Tongue (tissue), 2 donors: ENCODE data around the gene NPFF. TPM values are rescaled to one million over a fixed set of nuclear protein-coding genes. Genes with fewer than 3 reads are reported as not detected.
"Not testable (repeated sequence)": the region's sequence is repeated elsewhere in the genome, so short reads cannot be mapped to it uniquely, and the experiment has no call there.

ENCODE experiments used
- DNase-seq: peaks from one replicate; pipeline ENCODE4 v3.0.0-alpha.2; 2015
- total RNA-seq: library from RNA; depleted of rRNA; stranded (reverse); fragments of >200 nt; gene quantifications from one replicate; pipeline ENCODE4 v1.2.3, GENCODE V29; 2014

Gene NPFF
- total RNA-seq, 1 donor from 2014 or later: not detected

DNA sequence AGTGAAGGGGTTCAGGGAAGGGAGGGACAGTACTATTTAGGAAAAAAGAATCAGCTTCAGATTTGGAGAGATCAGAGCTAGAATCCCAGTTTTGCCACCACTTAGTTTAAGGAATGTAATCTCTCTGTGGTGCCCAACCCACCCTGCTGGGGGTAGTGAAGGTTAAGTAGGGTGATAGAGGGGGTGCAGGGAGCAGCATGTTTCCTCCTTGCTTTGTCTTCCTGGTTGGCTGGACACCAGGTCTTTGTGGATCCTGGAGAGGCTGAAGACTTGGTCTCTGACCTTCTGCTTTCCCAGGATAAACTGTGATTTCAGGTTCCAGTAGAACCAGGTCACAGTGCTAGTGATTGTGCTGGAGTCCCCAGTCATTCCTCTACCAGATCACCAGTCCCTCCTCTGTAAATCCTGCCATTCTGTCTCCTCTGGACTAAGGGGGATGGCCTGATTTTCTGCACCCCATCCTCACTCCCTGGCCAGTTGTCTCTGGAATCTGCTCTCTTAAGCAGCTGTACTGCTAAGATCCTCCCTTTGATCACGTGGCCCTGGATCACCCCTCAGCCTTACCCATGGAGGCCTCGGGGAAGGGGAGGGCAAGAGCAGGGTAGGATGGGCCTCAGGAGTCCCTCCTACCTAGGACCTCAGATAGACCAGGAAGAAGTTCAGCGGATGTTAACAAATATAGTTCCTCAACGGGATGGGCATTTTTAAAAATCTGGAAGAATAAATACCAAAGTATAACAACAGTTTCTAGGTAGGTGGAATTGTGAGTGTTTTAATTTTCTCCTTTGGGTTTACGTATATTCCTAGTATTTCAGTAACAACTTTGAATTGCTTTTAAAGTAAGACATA lies 11.2 kb downstream of the NPFF start:
- peak; percentile 88 for DNase-seq

DNA sequence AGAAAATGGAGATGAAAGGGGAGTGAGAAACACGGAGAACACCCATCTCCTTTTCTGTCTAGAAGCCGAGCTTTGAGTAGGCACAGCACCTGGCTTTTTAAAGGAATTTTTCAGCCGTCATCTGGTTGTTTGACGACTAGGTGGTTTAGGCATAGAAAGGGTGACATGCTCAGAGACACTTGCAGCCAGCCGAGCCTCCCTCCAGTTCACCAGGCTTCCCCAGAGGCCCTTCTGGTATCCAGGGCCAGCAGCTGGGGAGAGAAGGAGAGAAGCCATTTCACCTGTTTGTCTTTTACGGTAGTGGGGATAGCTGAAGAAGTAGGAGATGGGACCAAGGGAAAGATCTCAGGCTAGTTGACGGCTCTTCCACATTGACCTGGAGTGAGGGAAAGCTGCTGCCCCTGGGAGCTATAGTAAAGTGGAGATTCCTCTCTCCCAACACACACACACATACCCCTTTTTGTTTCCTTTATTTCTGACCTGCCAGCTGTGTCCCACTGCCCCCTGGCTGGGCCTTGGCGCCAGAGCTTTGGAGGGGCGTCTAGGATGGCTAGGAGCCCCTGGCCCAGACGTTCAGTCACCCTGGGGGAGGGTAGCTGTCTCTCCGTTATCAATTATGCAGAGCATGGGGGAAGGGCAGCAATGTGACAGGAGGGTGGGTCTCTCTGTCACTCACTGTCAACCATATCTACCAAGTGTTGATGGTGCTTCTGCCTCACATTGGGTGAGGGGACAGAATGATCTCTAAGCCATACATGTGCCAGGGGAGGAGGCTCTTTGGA lies 13.5 kb downstream of the NPFF start:
- DNase-seq: peak; percentile 38

DNA sequence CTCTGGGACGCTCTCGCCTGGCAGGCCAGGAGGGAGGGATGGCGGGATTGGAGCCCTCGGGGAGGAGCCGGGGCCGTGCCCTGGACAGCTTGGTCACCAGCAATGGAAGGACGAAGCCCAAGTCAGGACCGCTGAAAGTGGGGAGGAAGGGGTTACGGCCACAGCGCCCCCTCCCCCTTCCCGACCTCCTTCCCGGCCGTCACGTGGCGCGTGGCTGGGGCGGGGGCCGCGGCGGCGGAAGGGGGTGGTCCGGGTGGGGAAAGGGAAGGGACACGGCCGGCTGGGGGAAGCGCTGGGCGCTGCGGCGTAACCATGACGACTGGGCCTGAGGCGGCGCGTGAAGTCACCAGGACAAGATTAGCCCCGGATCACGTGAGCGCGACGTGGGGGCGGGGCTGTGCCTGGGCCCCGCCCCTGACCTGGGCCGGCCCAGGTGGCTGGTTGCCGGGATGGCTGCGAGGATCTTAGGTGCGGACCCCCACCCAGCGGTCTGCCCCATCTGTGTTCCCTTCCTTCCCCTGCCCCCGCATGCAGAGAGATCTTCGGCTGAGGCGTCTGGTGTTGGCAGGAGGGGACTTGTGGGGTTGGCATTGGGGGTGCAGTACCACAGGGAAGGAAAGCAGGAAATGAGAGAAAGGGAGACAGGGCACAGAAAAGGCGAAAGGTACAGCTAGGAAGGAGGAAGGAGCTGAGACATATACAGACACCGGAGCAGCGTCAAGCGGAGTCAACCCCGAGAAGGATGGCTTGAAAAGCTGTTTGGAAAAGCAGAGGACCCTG lies 14.3 kb downstream of the NPFF start:
- DNase-seq: peak; percentile 98

DNA sequence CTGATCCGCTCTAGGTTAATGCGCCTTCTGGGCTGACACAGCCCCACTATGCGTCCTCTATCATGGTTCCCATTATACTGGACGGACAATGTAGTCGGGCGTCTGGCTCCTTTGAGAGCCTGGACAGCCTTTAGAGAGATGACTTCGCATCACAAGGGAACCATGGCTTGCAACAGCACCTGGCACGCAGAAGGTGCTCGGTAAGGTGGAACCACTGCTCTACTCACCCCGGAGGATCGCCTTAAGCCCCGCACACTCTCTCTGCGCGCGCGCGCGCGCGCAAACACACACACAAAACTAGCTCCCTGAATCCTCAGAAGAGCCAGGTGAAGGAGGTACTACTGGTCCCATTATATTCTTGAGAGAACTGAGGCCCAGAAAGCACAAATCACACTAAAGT lies 15.1 kb downstream of the NPFF start:
- DNase-seq: peak; percentile 35

DNA sequence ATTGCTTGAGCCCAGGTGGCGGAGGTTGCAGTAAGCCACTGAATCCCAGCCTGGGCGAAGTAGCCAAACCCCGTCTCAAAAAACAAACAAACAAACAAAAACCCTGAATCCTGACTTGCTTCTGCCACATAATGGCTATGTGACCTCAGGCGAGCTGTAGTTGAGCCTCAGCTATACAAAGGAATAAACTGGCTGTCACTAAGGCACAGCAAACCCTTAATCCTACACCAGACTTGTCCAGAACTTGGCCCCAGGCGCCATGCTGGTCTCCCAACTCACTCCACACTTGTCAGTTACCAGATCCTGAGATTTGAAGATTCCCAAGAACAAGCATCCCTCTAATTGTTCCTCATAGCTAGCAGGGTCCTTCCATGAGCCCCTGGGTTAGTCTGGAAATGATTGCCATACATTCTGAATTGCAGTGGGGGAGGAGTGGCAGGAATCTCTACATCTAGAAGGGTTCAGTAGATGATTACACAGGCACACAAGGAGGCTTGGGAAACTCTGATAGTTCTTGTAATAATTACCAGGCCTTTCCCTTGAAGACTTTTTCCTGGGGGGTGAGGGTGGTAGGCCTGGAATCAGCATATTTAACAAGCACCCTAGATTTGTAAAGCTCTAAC lies 17.9 kb downstream of the NPFF start:
- no peak for DNase-seq

DNA sequence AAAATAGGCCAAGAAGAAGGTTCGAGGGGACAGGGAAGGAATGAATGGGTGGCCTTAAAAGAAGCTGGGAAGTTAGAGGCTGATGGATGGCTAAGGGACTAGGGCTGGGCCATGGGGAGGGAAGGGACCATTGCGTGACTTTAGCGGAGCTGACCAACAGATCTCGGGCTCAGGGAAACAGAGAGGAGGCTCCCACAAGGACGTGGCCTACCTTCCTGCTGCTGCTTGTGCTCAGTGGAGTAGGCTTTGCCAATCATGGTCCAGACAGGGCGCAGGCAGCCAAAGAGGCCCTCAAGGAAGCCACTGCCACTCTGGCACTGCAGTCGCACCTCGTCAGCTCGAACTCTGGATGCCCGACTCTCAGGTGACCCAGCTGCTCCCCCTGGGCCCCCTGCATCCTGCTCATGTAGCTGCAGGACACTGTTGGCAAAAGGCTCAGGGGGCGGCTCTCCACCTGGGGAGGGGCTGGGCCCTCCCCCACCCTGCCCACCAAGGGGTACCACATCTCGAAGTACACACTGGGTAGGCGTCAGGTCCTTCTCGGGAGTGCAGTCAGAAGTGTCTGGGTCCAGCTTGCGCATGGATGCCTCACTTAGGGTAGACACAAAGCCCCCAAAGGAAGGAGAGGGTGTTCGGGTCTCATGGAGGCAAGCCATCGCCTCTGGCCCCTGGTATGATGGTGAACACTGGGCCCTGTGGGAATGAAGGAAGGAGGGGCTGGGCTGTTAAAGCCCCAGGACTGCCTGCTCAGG lies 20.4 kb downstream of the NPFF start:
- no peak for DNase-seq

DNA sequence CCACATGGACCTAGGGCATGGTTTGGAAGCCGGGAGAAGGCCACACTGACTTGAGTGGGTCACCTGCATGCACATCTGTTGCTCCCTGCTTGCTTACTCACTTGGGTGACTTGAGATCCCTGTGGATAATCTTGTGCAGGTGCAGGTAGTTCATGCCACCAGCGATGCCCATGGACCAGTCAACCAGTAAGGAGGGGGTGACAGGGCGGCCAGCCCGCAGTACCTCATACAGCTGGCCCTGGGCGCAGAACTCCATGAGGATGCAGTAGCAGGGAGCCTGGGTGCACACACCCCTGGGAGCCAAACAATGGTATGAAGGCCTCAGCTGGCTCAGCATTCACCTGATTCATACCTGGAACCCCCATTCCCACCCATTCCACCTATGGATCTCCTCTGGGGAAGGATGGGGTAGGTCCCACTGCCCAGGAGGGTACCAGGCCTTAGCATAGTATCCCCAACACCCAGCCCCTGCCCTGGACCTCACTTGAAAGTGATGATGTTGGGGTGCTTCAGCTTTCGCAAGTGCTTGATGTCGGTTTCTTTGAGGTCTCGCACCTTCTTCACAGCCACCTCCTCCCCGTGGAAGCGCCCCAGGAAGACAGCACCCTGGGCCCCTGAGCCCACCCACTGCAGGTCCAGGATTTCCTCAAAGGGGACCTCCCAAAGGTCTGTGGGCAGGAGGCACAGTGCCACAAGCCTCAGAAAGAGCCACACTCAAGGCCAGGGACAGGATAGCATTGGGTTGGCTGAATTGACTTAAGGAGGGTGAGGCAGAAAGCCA lies 21.1 kb downstream of the NPFF start:
- DNase-seq: no peak

DNA sequence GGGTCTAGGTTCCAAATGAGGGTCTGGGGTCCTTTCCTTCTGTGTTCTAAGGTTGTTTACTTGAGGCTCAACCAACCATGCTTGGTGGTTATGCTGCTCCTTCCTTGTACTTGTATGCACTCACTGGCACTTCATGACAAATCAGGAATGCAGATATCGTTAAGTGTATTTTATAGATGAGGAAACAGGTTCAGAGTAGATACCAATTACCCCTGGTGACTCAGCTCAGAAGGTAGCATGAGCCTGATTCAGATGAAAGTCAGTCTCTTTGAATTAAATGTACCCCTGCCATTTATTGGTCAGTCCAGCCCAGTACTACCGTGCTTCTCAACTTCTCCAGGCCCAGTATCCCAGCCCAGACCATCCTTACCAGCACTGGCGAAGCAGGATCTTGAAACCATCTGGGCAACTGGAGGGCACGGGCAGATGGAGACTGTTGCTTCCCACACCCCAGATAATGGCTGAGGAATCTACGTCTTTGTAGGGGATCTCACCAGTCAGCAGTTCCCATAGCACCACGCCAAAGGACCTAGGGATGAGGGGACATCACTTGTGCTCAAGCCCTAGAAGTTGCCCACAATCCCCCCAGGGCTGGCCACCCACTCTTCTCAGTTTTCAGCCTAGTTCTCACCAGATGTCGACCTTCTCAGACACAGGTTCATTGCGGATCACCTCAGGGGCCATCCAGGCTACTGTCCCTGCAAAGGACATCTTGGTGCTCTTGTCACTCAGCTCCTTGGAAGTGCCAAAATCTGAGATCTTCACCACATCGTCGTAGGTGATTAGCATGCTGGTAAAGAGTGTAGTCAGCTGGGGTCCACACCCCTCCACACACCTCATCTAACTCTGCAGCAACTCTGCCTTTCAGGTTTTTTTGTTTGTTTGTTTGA lies 22.4 kb downstream of the NPFF start:
- no peak for DNase-seq

DNA sequence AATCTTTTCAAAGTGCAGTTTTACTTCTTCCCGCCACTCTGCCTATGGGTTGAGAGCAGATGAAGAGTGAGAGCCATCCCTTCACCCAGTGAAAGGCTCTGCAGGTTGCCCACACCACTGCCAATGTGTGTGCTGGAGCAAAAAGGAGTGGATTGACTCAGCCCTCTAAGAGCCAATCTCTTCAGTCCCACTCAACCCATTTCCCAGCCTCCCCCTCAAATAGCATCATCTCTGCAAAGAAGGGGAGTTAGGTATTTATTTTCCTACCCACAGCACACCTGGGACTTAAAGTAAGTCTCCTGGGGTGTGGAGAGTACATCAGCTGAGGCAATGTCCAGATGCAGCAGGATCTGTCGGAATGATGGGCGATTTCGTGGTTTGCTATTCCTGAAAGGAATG lies 23.3 kb downstream of the NPFF start:
- no peak for DNase-seq

DNA sequence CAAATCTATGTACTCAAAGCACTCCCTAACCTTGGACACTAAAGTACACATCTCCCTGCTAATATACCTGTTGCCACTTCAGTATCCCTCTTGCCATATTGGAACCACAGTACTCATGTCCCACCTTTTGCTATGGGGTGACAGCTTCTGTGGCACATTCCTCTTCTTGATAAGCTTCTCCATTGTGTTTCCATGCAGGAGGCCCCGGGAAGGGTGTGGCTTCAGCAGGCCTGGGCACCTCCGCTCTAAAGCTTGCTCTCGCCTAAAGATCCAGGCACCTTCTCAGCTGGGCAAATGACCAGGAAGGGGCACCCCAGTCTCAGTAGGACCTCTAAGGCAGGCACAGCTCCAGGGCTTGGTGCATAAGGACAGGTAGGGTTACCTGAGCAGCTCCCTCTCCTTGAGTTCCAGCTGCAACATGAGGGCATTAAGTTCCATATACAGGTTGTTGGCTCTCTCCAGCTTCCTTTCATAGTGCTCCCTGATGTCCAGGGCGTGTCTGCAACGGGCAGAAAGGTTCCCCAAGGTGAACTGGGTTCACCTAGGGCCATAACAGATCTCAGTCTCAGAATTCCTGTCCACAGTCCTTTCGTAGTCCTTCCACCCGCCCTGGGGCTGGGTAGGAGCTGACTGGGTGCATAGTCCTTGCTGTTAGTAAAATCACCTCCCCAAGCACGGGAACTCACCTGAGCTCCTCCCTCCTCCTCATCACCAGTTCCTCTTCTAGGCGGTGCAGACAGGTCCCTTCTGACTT lies 23.9 kb downstream of the NPFF start:
- no peak for DNase-seq

DNA sequence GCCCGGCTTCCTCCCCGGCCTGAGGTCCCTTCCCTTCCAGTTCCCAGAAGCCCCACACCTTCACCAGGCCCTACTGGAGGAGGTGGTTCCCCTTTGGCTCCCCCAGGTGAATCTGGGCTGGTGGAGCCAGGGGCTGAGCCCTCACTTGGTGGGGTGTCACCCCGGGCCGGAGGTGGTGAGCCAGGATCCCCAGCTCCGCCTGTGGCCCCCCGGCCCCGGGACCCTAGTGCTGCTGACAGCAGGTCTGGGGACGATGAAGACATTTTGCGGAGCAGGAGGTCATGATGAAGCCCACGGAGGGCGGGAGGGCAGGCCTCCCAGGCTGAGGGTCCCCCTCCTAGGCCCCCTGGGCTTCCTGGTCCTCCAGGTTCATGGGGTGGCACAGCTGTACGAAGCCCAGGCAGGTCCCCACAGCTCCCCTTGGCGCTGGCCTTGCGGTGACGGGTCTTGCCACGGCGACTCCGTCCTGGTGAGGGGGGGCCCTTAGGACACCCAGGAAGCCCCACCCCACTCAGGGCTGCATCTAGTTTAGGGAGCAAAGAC lies 24.6 kb downstream of the NPFF start:
- DNase-seq: no peak

DNA sequence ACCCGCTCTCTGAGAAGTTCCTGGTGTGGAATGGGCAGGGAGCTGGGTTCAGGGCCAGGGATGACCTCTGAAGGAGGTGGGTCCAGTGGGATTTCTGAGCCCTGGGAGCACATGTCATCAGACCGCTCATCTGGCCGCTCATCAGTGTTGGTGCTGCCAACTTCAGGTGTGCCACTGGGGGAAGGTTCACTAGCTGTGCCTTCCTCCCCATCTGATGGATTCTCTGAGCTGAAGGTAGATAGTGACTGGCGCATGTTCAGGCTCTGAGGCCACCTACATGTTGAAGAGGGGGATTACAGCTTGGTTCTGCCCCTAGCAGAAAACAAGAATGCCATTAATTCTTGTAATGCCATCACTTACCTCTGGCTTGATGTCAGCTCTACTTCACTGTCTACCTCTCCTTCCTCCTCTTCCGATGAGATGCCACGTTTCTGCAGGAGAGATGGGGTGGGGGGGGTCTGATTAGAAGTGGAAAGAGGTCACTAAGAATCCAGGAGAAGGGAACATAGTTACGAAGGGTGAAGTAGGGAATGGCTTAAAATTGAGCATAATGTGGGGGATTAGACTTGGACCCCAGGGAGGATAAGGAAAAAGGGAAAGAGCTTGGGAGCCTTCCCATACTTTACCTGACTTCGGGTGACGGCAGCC lies 25.2 kb downstream of the NPFF start:
- no peak for DNase-seq

DNA sequence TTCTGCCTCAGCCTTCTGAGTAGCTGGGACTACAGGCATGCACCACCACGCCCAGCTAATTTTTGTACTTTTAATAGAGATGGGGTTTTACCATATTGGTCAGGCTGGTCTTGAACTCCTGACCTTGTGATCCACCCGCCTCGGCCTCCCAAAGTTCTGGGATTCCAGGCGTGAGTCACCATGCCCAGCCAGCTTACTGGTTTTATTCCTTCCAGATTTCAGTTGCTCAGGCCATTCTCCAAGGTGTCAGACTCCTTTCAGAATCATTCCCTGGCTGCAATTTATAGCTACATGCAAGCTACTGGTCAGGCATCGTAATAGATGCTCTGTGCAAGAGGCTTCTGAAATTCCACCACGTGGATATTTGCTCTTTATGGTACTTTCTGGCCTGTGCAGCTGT lies 25.8 kb downstream of the NPFF start:
- DNase-seq: not testable (repeated sequence)

DNA sequence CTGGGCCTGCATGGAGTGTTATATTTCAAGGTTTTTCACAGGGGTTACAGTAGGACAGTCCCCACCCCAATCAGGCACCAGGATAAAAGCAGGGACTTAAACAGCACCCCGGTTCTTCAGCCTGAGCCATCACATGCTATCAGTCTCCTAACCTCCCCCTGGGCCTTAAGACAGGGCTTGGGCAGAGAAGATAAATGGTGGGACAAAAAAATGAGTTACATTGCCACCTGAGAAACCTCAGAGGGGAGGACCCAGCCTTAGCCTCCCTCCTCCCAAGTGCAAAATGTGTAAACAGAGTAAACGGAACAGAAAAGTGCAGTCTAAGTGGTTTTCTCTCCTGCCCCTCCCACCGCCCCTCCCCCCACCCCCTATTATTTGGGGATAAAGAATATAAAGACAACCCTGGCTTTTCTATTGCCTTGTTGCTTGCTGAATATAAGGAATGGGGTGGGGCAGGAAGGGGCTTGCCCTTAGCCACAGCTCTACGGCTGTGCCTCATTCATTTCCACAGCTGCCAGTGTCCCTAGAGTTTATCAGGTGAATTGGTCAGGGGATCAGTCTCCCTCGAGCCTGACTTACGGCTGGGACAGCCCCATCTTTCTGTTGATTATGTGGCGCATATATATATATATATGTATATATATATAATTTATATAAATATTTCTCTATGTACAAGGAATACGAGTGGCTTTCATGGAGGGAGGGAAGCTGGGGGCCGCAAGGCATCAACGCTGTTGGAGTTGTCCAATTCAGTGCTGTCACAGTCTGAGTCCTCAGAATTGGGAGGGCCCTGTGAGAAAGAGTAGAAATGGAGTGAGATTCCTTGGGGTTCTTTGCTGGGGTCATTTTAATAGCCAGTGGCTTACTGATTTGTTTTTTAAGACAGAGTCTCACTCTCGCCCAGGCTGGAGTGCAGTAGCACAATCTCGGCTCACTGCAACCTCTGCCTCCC lies 26.5 kb downstream of the NPFF start:
- DNase-seq: no peak

DNA sequence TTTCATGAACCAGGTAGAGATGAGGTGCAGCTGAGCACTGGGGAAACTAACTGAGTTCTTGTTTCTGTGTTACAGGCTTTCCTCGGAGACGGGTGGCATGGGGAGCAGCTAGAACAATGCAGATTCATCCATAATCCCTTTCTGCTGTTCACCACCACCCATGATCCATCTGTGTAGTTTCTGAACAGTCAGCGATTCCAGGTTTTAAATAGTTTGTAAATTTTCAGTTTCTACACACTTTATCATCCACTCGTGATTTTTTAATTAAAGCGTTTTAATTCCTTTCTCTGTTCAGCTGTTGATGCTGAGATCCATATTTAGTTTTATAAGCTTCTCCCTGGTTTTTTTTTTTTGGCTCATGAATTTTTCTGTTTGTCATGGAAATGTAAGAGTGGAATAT lies 28.0 kb downstream of the NPFF start:
- DNase-seq: no peak

DNA sequence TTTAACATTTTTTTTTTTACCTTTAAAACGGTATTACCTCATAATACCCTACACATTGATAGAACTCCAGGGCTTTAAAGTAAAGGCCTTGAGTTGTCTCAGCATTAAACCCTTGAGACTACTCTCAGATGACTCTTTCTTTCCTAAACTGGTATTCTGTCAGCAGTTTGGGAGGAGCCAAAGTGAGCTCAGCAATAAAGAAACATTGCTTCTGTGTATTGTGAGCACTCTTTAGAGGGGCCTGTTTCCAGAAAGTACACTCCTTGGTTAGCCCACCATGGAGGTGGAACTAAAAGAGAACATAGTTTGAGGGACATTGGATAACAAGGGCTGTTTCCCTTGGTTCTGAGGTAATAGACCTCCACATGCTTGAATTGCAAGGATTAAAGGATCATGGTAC lies 28.4 kb downstream of the NPFF start:
- DNase-seq: no peak

DNA sequence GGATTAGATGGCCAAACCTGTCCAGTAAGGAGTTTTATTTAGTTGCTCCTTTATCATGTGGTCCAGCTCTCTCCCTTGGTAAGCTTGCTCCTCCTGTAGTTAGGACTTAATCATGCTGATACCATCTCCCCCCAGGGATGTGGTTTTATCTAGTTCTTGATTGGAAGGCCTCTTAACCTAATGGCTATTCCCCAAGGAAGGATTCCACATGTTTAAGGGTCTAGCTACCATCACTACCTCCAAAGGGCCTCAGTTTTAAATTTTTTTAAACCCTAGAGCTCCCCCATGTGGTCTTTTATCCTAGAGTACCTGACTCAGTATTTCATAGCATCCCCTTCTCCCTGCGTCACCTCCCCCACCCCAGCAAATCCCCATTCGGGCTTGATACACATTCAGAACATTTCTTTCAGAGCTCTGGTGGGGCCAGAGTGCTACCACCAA lies 30.5 kb downstream of the NPFF start:
- no peak for DNase-seq
